Liver (tissue), 9 donors: ENCODE results near the gene ZNF280D. TPM values are rescaled to one million over a fixed set of nuclear protein-coding genes. Genes with fewer than 3 reads are reported as not detected.

ENCODE experiments used
- DNase-seq: peaks from one replicate; pipeline ENCODE4 v3.0.0-alpha.2; 2017; ENCODE audit warnings: low spot score
- H3K27ac ChIP-seq, 2 donors: one replicate each; pipeline ENCODE4 v1.7.0; 2013; ENCODE audit warnings: inconsistent platforms in 2 of 2, low read length in 2 of 2, control low read depth in 1 of 2, low read depth in 1 of 2, mild to moderate bottlenecking in 1 of 2
- H3K27me3 ChIP-seq, 4 donors: one replicate each; pipeline versions ENCODE4 v1.6.1 to v1.7.0; 2013; ENCODE audit warnings: low read length in 3 of 4, inconsistent platforms in 1 of 4, mild to moderate bottlenecking in 1 of 4, moderate library complexity in 1 of 4; ENCODE audit not compliant: control insufficient read depth in 4 of 4, insufficient read depth in 4 of 4
- H3K36me3 ChIP-seq, 4 donors: one replicate each; pipeline versions ENCODE4 v1.6.1 to v1.7.0; 2013; ENCODE audit warnings: low read length in 3 of 4, mild to moderate bottlenecking in 3 of 4, low read depth in 1 of 4, moderate library complexity in 1 of 4; ENCODE audit not compliant: control insufficient read depth in 4 of 4, insufficient read depth in 3 of 4
- H3K4me1 ChIP-seq, 4 donors: one replicate each; pipeline versions ENCODE4 v1.6.1 to v1.7.0; 2013; ENCODE audit warnings: low read length in 3 of 4, mild to moderate bottlenecking in 3 of 4, moderate library complexity in 1 of 4; ENCODE audit not compliant: control insufficient read depth in 4 of 4, insufficient read depth in 4 of 4
- H3K4me3 ChIP-seq, 3 donors: one replicate each; pipeline versions ENCODE4 v1.6.1 to v1.7.0; 2013; ENCODE audit warnings: low read length in 3 of 3, control low read depth in 1 of 3, low read depth in 1 of 3, mild to moderate bottlenecking in 1 of 3
- H3K9ac ChIP-seq, 2 donors: one replicate each; pipeline ENCODE4 v1.7.0; 2013; ENCODE audit warnings: low read length in 2 of 2, mild to moderate bottlenecking in 2 of 2, moderate library complexity in 2 of 2, control low read depth in 1 of 2, low read depth in 1 of 2
- H3K9me3 ChIP-seq, 4 donors: one replicate each; pipeline versions ENCODE4 v1.6.1 to v1.7.0; 2013; ENCODE audit warnings: low read length in 3 of 4; ENCODE audit not compliant: control insufficient read depth in 4 of 4
- ATF3 ChIP-seq: IDR thresholded peaks from 2 replicates; pipeline ENCODE4 v1.6.1; 2016; ENCODE audit warnings: antibody characterized with exemption
- CTCF ChIP-seq: fragments of 150-350 bp; IDR thresholded peaks from 2 replicates; pipeline ENCODE4 v1.5.1; 2017; ENCODE audit warnings: improper control_type of control experiment, low read depth, low read length; ENCODE audit not compliant: missing input control
- EGR1 ChIP-seq, 2 donors: IDR thresholded peaks; 2 replicates each; pipeline ENCODE4 v1.6.1; 2016 to 2018; ENCODE audit warnings: antibody characterized with exemption in 2 of 2, low read depth in 2 of 2
- FOXA1 ChIP-seq: IDR thresholded peaks from 2 replicates; pipeline ENCODE4 v1.6.1; 2016; ENCODE audit warnings: antibody characterized with exemption
- FOXA2 ChIP-seq: IDR thresholded peaks from 2 replicates; pipeline ENCODE4 v1.6.1; 2016; ENCODE audit warnings: antibody characterized with exemption
- GABPA ChIP-seq, 2 donors: IDR thresholded peaks in 1 of 2; conservative IDR thresholded peaks in 1 of 2; 2 replicates each; pipeline ENCODE4 v1.6.1; 2016; ENCODE audit warnings: antibody characterized with exemption in 2 of 2, mild to moderate bottlenecking in 1 of 2, moderate library complexity in 1 of 2
- HNF4A ChIP-seq, 2 donors: conservative IDR thresholded peaks; 2 replicates each; pipeline ENCODE4 v1.6.1; 2016; ENCODE audit warnings: antibody characterized with exemption in 2 of 2, mild to moderate bottlenecking in 2 of 2
- HNF4G ChIP-seq: IDR thresholded peaks from 2 replicates; pipeline ENCODE4 v1.6.1; 2016; ENCODE audit warnings: antibody characterized with exemption
- JUND ChIP-seq, 2 donors: IDR thresholded peaks; 2 replicates each; pipeline ENCODE4 v1.6.1; 2016; ENCODE audit warnings: antibody characterized with exemption in 2 of 2
- RAD21 ChIP-seq, 2 donors: IDR thresholded peaks; 2 replicates each; pipeline ENCODE4 v1.6.1; 2016; ENCODE audit warnings: antibody characterized with exemption in 2 of 2, mild to moderate bottlenecking in 2 of 2
- REST ChIP-seq: IDR thresholded peaks from 2 replicates; pipeline ENCODE4 v1.6.1; 2016; ENCODE audit warnings: antibody characterized with exemption, mild to moderate bottlenecking
- RXRA ChIP-seq, 2 donors: IDR thresholded peaks; 2 replicates each; pipeline ENCODE4 v1.6.1; 2017 to 2018; ENCODE audit warnings: antibody characterized with exemption in 2 of 2, mild to moderate bottlenecking in 1 of 2
- SP1 ChIP-seq: IDR thresholded peaks from 2 replicates; pipeline ENCODE4 v1.6.1; 2018; ENCODE audit warnings: antibody characterized with exemption, mild to moderate bottlenecking
- TAF1 ChIP-seq: conservative IDR thresholded peaks from 2 replicates; pipeline ENCODE4 v1.6.1; 2016; ENCODE audit warnings: antibody characterized with exemption, mild to moderate bottlenecking
- ZBTB33 ChIP-seq: IDR thresholded peaks from 2 replicates; pipeline ENCODE4 v1.6.1; 2016; ENCODE audit warnings: antibody characterized with exemption
- WGBS: extraction: QIAGEN DNeasy Blood & Tissue Kit; methylation state at CpG from one replicate; pipeline ENCODE4 v1.1.7; 2013; 5-methylcytosine and 5-hydroxymethylcytosine counted together
- polyA plus RNA-seq, 2 donors: library from polyadenylated mRNA; stranded (reverse) in 1 of 2; unstranded in 1 of 2; fragments of 200-250 nt in 1 of 2; fragments of >200 nt in 1 of 2; fragmentation: Nextera tagmentation in 1 of 2; extraction: Ambion mirVana in 1 of 2; gene quantifications; one replicate each; pipeline versions ENCODE4 v1.2.1 to v1.2.3, GENCODE V29; 2013 to 2015
- total RNA-seq, 2 donors: library from RNA; depleted of rRNA; stranded (reverse); fragments of >200 nt; gene quantifications; one replicate each; pipeline ENCODE4 v1.2.3, GENCODE V29; 2014
- donor health status: healthy.
- donor health status: healthy.
- donor health status: healthy.
- donor health status: healthy.
- donor health status: healthy.

Gene ZNF280D
- total and polyA plus RNA-seq, 4 donors = 5.2 to 32.6 (median 18.9) TPM

GRCh38 chr15:56613811-56614210 is 119.5 kb downstream of the ZNF280D start:
- 91% methylated on average over 4 of the region's 4 CpGs for WGBS
- TF ChIP-seq JUND (IDR thresholded peaks at IDR 0.05) = no peak
- no peak for TF ChIP-seq RXRA (IDR thresholded peaks at IDR 0.05)
- no peak for TF ChIP-seq REST
- no peak for TF ChIP-seq SP1
- TF ChIP-seq GABPA (IDR thresholded peaks at IDR 0.05 in 1 of 2, conservative IDR thresholded peaks at IDR 0.05 in 1 of 2) = no peak
- TF ChIP-seq FOXA1 = no peak
- TF ChIP-seq RAD21 (IDR thresholded peaks at IDR 0.05) = no peak
- no peak for TF ChIP-seq EGR1 (IDR thresholded peaks at IDR 0.05; ENCODE audit: low read depth in 2 of 2)
- TF ChIP-seq ATF3 = no peak
- TF ChIP-seq TAF1 = no peak
- no peak for TF ChIP-seq HNF4G
- no peak for TF ChIP-seq HNF4A (conservative IDR thresholded peaks at IDR 0.05)
- no peak for TF ChIP-seq FOXA2
- TF ChIP-seq CTCF = no peak
- no peak overlapping the region for H3K27ac ChIP-seq
- H3K9me3 ChIP-seq = no peaks in the 10 kb centered on the region
- no peak overlapping the region for H3K9ac ChIP-seq
- H3K4me3 ChIP-seq = no peak overlapping the region
- no peak for DNase-seq
- H3K27me3 ChIP-seq = no peaks in the 10 kb centered on the region
- no peaks in the 10 kb centered on the region for H3K36me3 ChIP-seq
- no peaks in the 10 kb centered on the region for H3K4me1 ChIP-seq

GRCh38 chr15:56608993-56609392 is 124.3 kb downstream of the ZNF280D start:
- TF ChIP-seq ZBTB33 (no peak), TAF1 (no peak), REST (no peak), SP1 (no peak)
- H3K27ac ChIP-seq = no peak overlapping the region
- no peak overlapping the region for H3K4me3 ChIP-seq
- WGBS = 84% methylated on average over 1 of the region's 1 CpG
- no peaks in the 10 kb centered on the region for H3K9me3 ChIP-seq
- no peaks in the 10 kb centered on the region for H3K4me1 ChIP-seq
- no peaks in the 10 kb centered on the region for H3K27me3 ChIP-seq
- H3K36me3 ChIP-seq = no peaks in the 10 kb centered on the region
- no peak for DNase-seq
- H3K9ac ChIP-seq = no peak overlapping the region
